GM12891 (cell line): ENCODE measurements around the gene CAPNS2.

Source experiments
- DNase-seq: peaks from one replicate; pipeline ENCODE4 v3.0.0; 2011; ENCODE audit warnings: low spot score; ENCODE audit not compliant: insufficient read length
- FAIRE-seq: peaks from 2 replicates; lab custom pipeline; 2011; peaks lifted over from hg19 to GRCh38; lab: Jason Lieb, UNC
- PAX5 ChIP-seq: IDR thresholded peaks from 2 replicates; pipeline ENCODE4 v1.6.1; 2011; ENCODE audit warnings: low read length, moderate library complexity, mild to moderate bottlenecking; ENCODE audit not compliant: insufficient read depth, severe bottlenecking
- POLR2A ChIP-seq: IDR thresholded peaks from 2 replicates; pipeline ENCODE4 v1.6.1; 2011; ENCODE audit warnings: low read depth, low read length, control low read depth
- POLR2AphosphoS5 ChIP-seq: IDR thresholded peaks from 2 replicates; pipeline ENCODE4 v1.6.1; 2011; ENCODE audit warnings: low read depth, low read length, control low read depth
- POU2F2 ChIP-seq: IDR thresholded peaks from 2 replicates; pipeline ENCODE4 v1.6.1; 2011; ENCODE audit warnings: low read depth, mild to moderate bottlenecking, control low read depth, low read length, moderate library complexity
- SPI1 ChIP-seq: IDR thresholded peaks from 2 replicates; pipeline ENCODE4 v1.6.1; 2011; ENCODE audit warnings: low read depth, low read length, control low read depth
- TAF1 ChIP-seq: IDR thresholded peaks from 2 replicates; pipeline ENCODE4 v1.6.1; 2011; ENCODE audit warnings: low read depth, low read length, control low read depth

CAPNS2 gene

DNA sequence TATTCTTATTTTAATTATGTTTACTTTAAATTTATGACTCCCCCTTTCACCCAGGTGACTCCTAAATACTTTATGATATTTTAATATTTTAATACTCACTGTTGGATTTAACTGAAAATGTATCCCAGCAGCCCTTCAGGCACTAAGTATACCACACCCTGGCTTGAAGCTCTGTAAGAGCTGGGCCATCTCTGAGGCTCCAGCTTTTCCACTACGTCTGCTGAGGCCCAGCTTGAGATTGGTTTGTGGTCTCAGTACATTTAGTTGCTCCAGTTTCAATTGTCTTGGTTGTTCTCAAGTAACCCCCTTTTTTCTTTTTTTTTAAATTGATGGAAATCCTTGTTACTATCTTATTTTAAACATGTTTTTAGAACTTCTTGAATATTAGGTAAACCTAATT, 27.0 kb upstream of the CAPNS2 start:
- TF ChIP-seq POU2F2, result no peak
- no peak for TF ChIP-seq PAX5
- no peak for TF ChIP-seq SPI1
- no peak for TF ChIP-seq TAF1
- no peak for TF ChIP-seq POLR2A
- no peak for TF ChIP-seq POLR2AphosphoS5
- FAIRE-seq (no peak), DNase-seq (no peak)

DNA sequence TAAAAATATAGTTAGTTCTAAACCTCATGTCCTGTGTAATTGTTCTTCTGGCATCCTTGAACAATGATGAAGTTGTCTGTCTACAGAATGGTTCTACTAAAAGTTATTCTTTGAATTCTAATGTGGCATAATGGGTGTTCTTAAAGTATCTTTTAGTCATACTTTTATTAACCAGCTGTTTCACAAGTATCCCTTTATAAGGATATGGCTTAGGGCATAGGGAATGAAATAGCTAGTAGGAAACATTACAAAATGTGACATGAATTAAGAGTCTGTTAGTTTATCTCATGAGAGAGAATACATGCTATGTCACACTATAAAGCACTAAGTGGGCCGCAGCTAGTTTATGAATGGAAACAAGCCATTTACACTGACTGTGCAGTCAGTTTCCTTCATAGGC, 26.3 kb upstream of the CAPNS2 start:
- FAIRE-seq, result no peak
- TF ChIP-seq POU2F2, result no peak
- no peak for TF ChIP-seq POLR2AphosphoS5
- no peak for TF ChIP-seq POLR2A
- no peak for TF ChIP-seq PAX5
- no peak for TF ChIP-seq TAF1
- TF ChIP-seq SPI1, result no peak
- no peak for DNase-seq

DNA sequence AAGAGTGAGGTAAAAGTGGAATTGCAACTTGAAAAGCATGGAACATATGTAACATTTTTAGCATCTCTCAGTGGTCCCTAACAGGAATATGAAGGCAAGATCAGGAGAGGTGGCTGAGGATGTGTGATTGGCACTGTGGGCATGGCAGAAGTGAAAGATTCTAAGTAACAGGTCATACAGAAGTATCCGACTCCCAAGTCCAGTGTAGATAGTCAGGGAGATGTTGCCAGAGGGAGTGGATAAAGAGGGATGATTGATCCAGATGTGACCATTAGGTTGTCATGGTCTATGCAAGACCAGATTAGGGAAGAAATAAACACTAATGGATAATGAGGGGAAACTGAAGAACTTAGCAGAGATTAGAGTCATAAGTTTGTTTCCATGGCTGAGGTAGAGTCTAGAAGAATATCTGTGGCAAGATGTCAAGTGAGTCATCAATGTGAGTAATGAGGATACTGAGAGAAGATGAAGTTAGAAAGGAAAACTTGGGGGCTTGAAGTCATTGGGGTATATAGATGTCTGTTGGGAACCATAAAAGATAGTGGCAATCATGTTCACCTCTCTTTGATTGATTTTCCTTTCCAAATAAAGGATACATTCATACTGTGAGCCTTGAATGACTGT, 23.9 kb upstream of the CAPNS2 start:
- TF ChIP-seq SPI1, result no peak
- TF ChIP-seq PAX5, result no peak
- TF ChIP-seq TAF1, result no peak
- no peak for TF ChIP-seq POLR2A
- no peak for TF ChIP-seq POU2F2
- TF ChIP-seq POLR2AphosphoS5, result no peak
- no peak for DNase-seq
- no peak for FAIRE-seq

DNA sequence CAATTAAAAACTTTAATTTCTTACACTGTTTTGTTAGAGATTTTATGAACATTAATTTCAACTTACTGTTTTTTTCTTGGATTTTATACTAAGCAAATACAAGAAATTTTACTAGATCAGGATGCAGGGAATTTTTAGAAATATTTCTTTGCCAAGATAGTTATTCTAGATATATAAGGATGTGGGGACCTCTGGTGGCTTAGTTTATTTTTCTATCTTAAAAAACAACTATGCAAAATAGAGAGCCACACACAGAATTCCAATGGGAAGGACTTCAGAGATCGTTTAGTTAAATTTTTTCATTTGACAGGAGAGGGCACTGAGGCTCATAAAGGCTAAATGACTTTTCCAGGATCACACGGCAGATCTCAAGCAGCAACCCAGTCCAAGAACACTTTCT, 23.0 kb upstream of the CAPNS2 start:
- FAIRE-seq (no peak), DNase-seq (no peak)
- TF ChIP-seq PAX5 (no peak), POU2F2 (no peak), POLR2AphosphoS5 (no peak), SPI1 (no peak), TAF1 (no peak), POLR2A (no peak)

DNA sequence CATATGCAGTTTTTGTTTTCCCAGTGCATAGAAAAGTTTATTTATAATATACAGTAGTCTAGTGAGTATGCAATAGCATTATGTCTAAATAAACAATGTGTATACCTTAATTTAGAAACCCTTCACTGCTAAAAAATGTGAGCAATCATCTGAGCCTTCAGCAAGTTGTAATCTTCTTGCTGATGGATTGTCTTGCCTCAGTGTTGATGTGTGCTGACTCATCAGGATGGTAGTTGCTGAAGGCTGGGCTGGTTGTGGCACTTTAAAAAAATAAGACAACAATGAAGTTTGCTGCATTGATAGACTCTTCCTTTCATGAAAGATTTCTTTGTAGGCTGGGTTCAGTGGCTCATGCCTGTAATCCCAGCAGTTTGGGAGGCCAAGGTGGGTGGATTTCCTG, 13.9 kb upstream of the CAPNS2 start:
- TF ChIP-seq POLR2AphosphoS5 (no peak), POLR2A (no peak), TAF1 (no peak), SPI1 (no peak), PAX5 (no peak), POU2F2 (no peak)
- FAIRE-seq, result no peak
- no peak for DNase-seq

DNA sequence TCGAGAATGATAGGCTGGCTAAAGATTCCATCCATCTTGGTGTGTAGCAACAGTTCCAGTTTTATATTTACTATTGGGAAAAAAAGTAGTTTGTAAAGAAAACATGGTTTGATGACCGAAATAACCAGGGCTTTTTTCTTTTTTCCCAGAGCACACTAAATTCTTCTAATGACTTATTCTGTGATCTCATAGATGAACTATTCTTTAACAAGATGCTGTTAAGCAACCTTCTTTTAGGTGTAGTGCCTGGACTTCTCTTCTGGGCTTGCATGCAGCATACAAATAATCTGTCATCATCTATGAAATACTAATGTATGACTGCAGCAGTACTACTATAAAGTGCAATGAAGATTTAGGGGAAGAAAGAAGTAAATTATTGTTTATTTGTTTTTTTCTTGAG, 11.0 kb upstream of the CAPNS2 start:
- no peak for FAIRE-seq
- TF ChIP-seq TAF1 (no peak), SPI1 (no peak), POU2F2 (no peak)
- no peak for DNase-seq

DNA sequence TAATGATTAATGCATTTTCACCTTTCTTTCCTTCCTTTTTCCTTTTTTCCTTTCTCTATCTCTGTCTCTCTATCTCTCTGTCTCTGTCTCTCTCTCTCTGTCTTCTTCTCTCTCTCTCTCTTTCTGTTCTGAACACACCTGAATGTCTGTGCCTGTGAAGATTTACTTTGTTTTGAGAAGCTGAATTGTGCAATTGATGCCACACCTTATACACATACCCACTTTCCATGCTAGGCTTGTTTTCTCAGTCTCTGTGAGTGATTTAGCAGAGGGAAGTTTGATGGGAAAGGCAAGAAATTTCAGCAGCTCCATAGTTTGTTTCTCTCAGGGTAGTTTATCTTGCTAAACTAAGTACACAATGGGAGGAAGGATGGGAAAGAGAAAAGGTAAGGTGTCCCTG, 9.3 kb upstream of the CAPNS2 start:
- FAIRE-seq, result no peak
- DNase-seq, result no peak
- TF ChIP-seq TAF1, result no peak
- no peak for TF ChIP-seq PAX5
- no peak for TF ChIP-seq POLR2AphosphoS5
- no peak for TF ChIP-seq POU2F2
- TF ChIP-seq SPI1, result no peak
- TF ChIP-seq POLR2A, result no peak

DNA sequence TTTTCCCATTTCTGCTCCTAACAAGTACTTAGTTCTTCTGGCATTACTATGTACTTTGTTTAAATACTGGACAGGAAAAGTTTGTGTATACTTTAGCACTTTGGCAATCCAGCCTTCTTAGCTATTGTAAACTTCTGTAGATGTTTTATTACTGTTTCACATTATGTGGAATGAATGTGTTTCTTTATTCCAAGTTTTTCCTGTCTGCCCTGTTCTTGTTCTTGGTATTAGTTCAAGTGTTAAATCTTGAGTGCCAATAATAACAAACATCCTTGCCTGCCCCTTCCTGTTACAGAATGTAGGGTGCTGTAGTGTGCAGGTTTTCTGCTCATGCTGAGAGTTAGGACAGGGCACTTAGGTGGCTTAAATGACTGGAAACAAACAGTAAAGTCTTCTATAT, 7.3 kb upstream of the CAPNS2 start:
- no peak for TF ChIP-seq PAX5
- no peak for TF ChIP-seq POLR2A
- TF ChIP-seq POLR2AphosphoS5, result no peak
- TF ChIP-seq TAF1, result no peak
- TF ChIP-seq SPI1, result no peak
- no peak for TF ChIP-seq POU2F2
- no peak for DNase-seq
- FAIRE-seq, result no peak

DNA sequence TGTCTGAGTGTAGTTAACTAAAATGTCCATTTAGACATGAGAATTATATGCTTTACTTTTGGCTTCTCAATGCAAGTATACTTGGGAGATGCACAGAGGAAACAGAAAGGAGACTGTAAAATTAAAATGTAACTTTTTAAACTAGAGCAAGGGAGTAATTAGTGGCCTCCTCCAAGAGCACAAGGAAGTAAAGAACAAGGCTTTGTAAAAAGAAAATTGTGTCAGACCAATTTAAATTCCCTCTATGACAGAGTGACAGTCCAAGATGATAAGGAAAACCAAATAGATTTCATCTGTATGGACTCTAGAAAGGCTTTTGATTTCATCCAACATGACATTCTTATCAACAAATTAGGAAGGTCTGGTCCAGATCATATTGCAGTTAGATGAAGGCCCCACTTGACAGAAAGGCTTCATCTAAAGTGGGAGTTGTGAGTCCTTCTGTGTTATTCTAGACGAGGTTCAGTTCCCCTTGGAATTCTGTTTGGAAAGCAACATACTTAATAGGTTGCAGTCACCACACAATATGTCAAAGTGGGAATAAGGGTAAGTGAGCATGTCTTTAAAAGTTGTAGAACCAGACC, 6.5 kb upstream of the CAPNS2 start:
- DNase-seq (no peak), FAIRE-seq (no peak)
- no peak for TF ChIP-seq PAX5
- no peak for TF ChIP-seq TAF1
- TF ChIP-seq SPI1, result no peak
- TF ChIP-seq POLR2AphosphoS5, result no peak
- no peak for TF ChIP-seq POU2F2
- TF ChIP-seq POLR2A, result no peak

DNA sequence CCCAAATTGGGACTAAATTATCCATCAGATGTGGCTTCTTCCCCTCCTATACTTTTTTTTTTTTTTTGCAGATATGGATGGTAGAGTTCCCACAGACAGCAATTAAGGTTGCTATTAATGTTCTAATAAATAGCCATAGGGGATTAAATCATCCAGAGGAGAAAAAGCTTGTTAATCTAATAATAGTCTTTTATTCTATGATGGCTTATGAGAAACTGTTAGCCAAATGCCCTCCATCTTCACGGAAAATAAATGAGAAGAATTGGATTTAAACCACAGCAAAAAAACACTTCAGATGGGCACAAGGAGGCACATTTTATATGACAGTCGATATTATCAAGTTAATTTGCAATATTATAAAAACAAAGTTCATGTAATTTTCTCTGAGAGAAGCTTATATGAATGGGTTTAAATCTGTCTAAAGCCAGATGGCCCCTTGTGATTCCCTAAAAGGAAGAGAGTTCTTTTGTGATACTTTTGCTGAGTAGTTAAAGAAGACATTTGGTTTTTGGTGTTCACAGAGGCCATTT, 5.1 kb upstream of the CAPNS2 start:
- TF ChIP-seq POLR2A (no peak), SPI1 (no peak), POU2F2 (no peak), TAF1 (no peak), PAX5 (no peak), POLR2AphosphoS5 (no peak)
- FAIRE-seq (no peak), DNase-seq (no peak)
